ENCODE measurements around the gene PCNT. TPM values are rescaled to one million over a fixed set of nuclear protein-coding genes. Genes with fewer than 3 reads are reported as not detected.

The PCNT gene
- total and polyA plus RNA-seq, 7 donors, result 99.4 to 642 (median 248) TPM

- 91 to 94% (median 93%) methylated on average over 12 of the region's 12 CpGs for WGBS, 3 donors
- Histone ChIP-seq H3K4me3 (no peak overlapping the region), H3K27ac (no peak overlapping the region), H3K4me1 (peaks cover 3% of the 10 kb centered on the region), H3K36me3 (ENCODE audit: insufficient read depth in 1 of 2, low read depth in 1 of 2) (peaks cover 0 to 91% of the 10 kb centered on the region in 2 donors), H3K9me3 (no peaks in the 10 kb centered on the region), H3K27me3 (ENCODE audit: insufficient read depth in 3 of 3, low read length in 2 of 3) (no peaks in the 10 kb centered on the region)
- no peak for DNase-seq
- TF ChIP-seq CTCF (IDR thresholded peaks at IDR 0.05), result no peak
- no peak for ATAC-seq
- intact Hi-C loops (cut with DNase I), result loop anchor here in 1 of 2 donors (10.0 kb wide), 1 partner anchor 50 kb away; the partner anchor contains the start of genes MCM3AP and YBEY
Measured at GRCh38 chr21:46334351-46335140, 10.6 kb downstream of the PCNT start.

GRCh38 chr21:46336603-46337002, 12.6 kb downstream of the PCNT start:
- no peak for TF ChIP-seq CTCF (IDR thresholded peaks at IDR 0.05)
- H3K27me3 ChIP-seq (ENCODE audit: insufficient read depth in 3 of 3, low read length in 2 of 3), result no peaks in the 10 kb centered on the region
- DNase-seq (no peak), ATAC-seq (no peak)
- WGBS, 3 donors, result 93 to 96% (median 93%) methylated on average over 3 of the region's 3 CpGs
- H3K36me3 ChIP-seq (ENCODE audit: insufficient read depth in 1 of 2, low read depth in 1 of 2), result peaks cover 0 to 79% of the 10 kb centered on the region in 2 donors
- no peak overlapping the region for H3K4me3 ChIP-seq
- intact Hi-C loops (cut with DNase I), result loop anchor here in 1 of 2 donors (10.0 kb wide), 1 partner anchor 52 kb away; the partner anchor contains the start of genes MCM3AP and YBEY
- H3K9me3 ChIP-seq, result no peaks in the 10 kb centered on the region
- no peak overlapping the region for H3K27ac ChIP-seq
- H3K4me1 ChIP-seq, result peaks cover 3% of the 10 kb centered on the region

- Histone ChIP-seq H3K4me3 (no peak overlapping the region), H3K9me3 (no peaks in the 10 kb centered on the region), H3K4me1 (peaks cover 3% of the 10 kb centered on the region), H3K36me3 (ENCODE audit: insufficient read depth in 1 of 2, low read depth in 1 of 2) (peaks cover 0 to 51% of the 10 kb centered on the region in 2 donors), H3K27ac (peak overlapping the region; percentile 38), H3K27me3 (ENCODE audit: insufficient read depth in 3 of 3, low read length in 2 of 3) (no peaks in the 10 kb centered on the region)
- no peak for TF ChIP-seq CTCF (IDR thresholded peaks at IDR 0.05)
- ATAC-seq (peak in 1 of 4 donors; percentile 41), DNase-seq (peak in 1 of 2 donors; percentile 36)
- WGBS, 3 donors, result 68 to 83% (median 71%) methylated on average over 8 of the region's 8 CpGs
- intact Hi-C loops (cut with DNase I), result no loop called here
Measured at GRCh38 chr21:46340998-46341397, 17.0 kb downstream of the PCNT start.

GRCh38 chr21:46344219-46344915, 20.4 kb downstream of the PCNT start:
- intact Hi-C loops (cut with DNase I), result no loop called here
- no peaks in the 10 kb centered on the region for H3K27me3 ChIP-seq (ENCODE audit: insufficient read depth in 3 of 3, low read length in 2 of 3)
- TF ChIP-seq CTCF (IDR thresholded peaks at IDR 0.05), result no peak
- DNase-seq (no peak), ATAC-seq (no peak)
- no peak overlapping the region for H3K4me3 ChIP-seq
- H3K36me3 ChIP-seq (ENCODE audit: insufficient read depth in 1 of 2, low read depth in 1 of 2), result peaks cover under 1 to 45% of the 10 kb centered on the region in 2 donors
- 95 to 97% (median 97%) methylated on average over 20 of the region's 20 CpGs for WGBS, 3 donors
- peaks cover 6% of the 10 kb centered on the region for H3K4me1 ChIP-seq
- no peak overlapping the region for H3K27ac ChIP-seq
- H3K9me3 ChIP-seq, result no peaks in the 10 kb centered on the region

Measured in psoas muscle (tissue), 8 donors.